Posterior cingulate gyrus (tissue), 11 donors: ENCODE results near the gene NCOA3.
"Not testable (repeated sequence)": the region's sequence is repeated elsewhere in the genome, so short reads cannot be mapped to it uniquely, and the experiment has no call there.

Experiments
- DNase-seq, 10 donors: peaks; one replicate each; pipeline versions ENCODE4 v3.0.0 to v3.0.0-alpha.2; 2020 to 2021; ENCODE audit warnings: mixed read lengths in 3 of 10
- intact Hi-C: fragments of 100-400 bp; cut with DNase I; formaldehyde crosslinking; loops from one replicate; pipeline ENCODE4 v1.15.1; 2023

The NCOA3 gene

GRCh38 chr20:47532002-47532401 is 30.3 kb downstream of the NCOA3 start:
- intact Hi-C loops, result no loop called here
- DNase-seq, result no peak

- intact Hi-C loops, result no loop called here
Observed at GRCh38 chr20:47533518-47534062, 31.9 kb downstream of the NCOA3 start.

GRCh38 chr20:47534405-47534804 is 32.7 kb downstream of the NCOA3 start:
- intact Hi-C loops, result no loop called here
- no peak for DNase-seq

More at GRCh38 chr20:47533518-47534062, 31.9 kb downstream of the NCOA3 start:
- DNase-seq, result no peak

- DNase-seq, result no peak
- intact Hi-C loops, result no loop called here
Observed at GRCh38 chr20:47535088-47535487, 33.4 kb downstream of the NCOA3 start.

- intact Hi-C loops, result no loop called here
Observed at GRCh38 chr20:47535994-47536393, 34.3 kb downstream of the NCOA3 start.

GRCh38 chr20:47540443-47541354 is 39.0 kb downstream of the NCOA3 start:
- intact Hi-C loops, result no loop called here
- no peak for DNase-seq

More at GRCh38 chr20:47535994-47536393, 34.3 kb downstream of the NCOA3 start:
- DNase-seq, result no peak

- intact Hi-C loops, result no loop called here
- no peak for DNase-seq
Observed at GRCh38 chr20:47541355-47541922, 39.8 kb downstream of the NCOA3 start.

- intact Hi-C loops, result no loop called here
- DNase-seq, result no peak
Observed at GRCh38 chr20:47543006-47543431, 41.3 kb downstream of the NCOA3 start.

GRCh38 chr20:47544240-47544639 is 42.6 kb downstream of the NCOA3 start:
- intact Hi-C loops, result no loop called here
- DNase-seq, result no peak

- intact Hi-C loops, result no loop called here
Observed at GRCh38 chr20:47544852-47545251, 43.2 kb downstream of the NCOA3 start.

GRCh38 chr20:47545499-47545898 is 43.8 kb downstream of the NCOA3 start:
- DNase-seq, result no peak
- intact Hi-C loops, result no loop called here

More at GRCh38 chr20:47544852-47545251, 43.2 kb downstream of the NCOA3 start:
- DNase-seq, result no peak

- no peak for DNase-seq
- intact Hi-C loops, result no loop called here
Observed at GRCh38 chr20:47546184-47547033, 44.7 kb downstream of the NCOA3 start.

- intact Hi-C loops, result no loop called here
- no peak for DNase-seq
Observed at GRCh38 chr20:47547034-47547387, 45.3 kb downstream of the NCOA3 start.

GRCh38 chr20:47549671-47550070 is 48.0 kb downstream of the NCOA3 start:
- intact Hi-C loops, result no loop called here
- no peak for DNase-seq

GRCh38 chr20:47551222-47551621 is 49.5 kb downstream of the NCOA3 start:
- intact Hi-C loops, result no loop called here
- no peak for DNase-seq

- no peak for DNase-seq
- intact Hi-C loops, result no loop called here
Observed at GRCh38 chr20:47551841-47552240, 50.2 kb downstream of the NCOA3 start.

- no peak for DNase-seq
- intact Hi-C loops, result no loop called here
Observed at GRCh38 chr20:47552996-47553395, 51.3 kb downstream of the NCOA3 start.

- DNase-seq, intact Hi-C loops: not testable (repeated sequence)
Observed at GRCh38 chr20:47553594-47554235, 52.0 kb downstream of the NCOA3 start.

- DNase-seq, intact Hi-C loops: not testable (repeated sequence)
Observed at GRCh38 chr20:47554283-47554682, 52.6 kb downstream of the NCOA3 start.

GRCh38 chr20:47557218-47557617 is 55.5 kb downstream of the NCOA3 start:
- intact Hi-C loops, result no loop called here
- DNase-seq, result no peak
